Lower lobe of right lung (tissue), 2 donors: Measurements from ENCODE around the gene MROH8. TPM values are rescaled to one million over a fixed set of nuclear protein-coding genes. Genes with fewer than 3 reads are reported as not detected.

Source experiments
- ATAC-seq, 2 donors: fragments of 200-7000 bp; cut with Tn5 transposase; one replicate each; pipeline ENCODE4 v1.9.1; 2020 to 2022; ENCODE audit warnings: mild to moderate bottlenecking in 2 of 2, moderate library complexity in 2 of 2
- DNase-seq: peaks from one replicate; pipeline ENCODE4 v3.0.0-alpha.2; 2020
- H3K27ac ChIP-seq: fragments of 200-600 bp; one replicate; pipeline ENCODE4 v1.8.0; 2022
- H3K27me3 ChIP-seq: fragments of 200-600 bp; one replicate; pipeline ENCODE4 v1.8.0; 2022; ENCODE audit warnings: low read depth
- H3K36me3 ChIP-seq: fragments of 200-600 bp; one replicate; pipeline ENCODE4 v1.8.0; 2022; ENCODE audit warnings: mild to moderate bottlenecking
- H3K4me1 ChIP-seq: fragments of 200-600 bp; one replicate; pipeline ENCODE4 v1.8.0; 2022
- H3K4me3 ChIP-seq: fragments of 200-600 bp; one replicate; pipeline ENCODE4 v1.8.0; 2022; ENCODE audit warnings: mild to moderate bottlenecking
- H3K9me3 ChIP-seq: fragments of 200-600 bp; one replicate; pipeline ENCODE4 v1.8.0; 2022
- intact Hi-C: fragments of 100-400 bp; cut with DNase I; formaldehyde crosslinking; loops from one replicate; pipeline ENCODE4 v1.11.0; 2022
- long read RNA-seq: library from polyadenylated mRNA; unstranded; transcript quantifications from one replicate; pipeline ENCODE4 v2.0.0, GENCODE V29; 2021
- total RNA-seq: library from RNA; stranded (reverse); fragmentation: NEBNext Ultra II Directional; extraction: Animal tissue kit (Norgen Biotek cat#: 25700); gene quantifications from one replicate; pipeline ENCODE4 v1.2.1, GENCODE V29; 2021
- TF ChIP-seq, protein P1 (sequence below): fragments of 200-600 bp; IDR thresholded peaks from one replicate; pipeline ENCODE4 v1.8.0; 2022; ENCODE audit warnings: antibody characterized with exemption, mild to moderate bottlenecking
- donor health status: DM: no; HTN: yes; CAD: no; lungs with severe emphysema.

The MROH8 gene
- total RNA-seq, result 3.9 TPM
- long read RNA-seq, partial matches to known transcripts, result 0 of 1 reads
- long read RNA-seq, other reads (novel, unspliced or antisense), result 1 of 1 reads

GRCh38 chr20:37178839-37179682 is at the start of gene MROH8, which contains the start of gene RPN2:
TSS of gene MROH8 (minus strand) at chr20:37179548.
TSS of gene RPN2 (plus strand) at chr20:37179330. CDS start at chr20:37179357, 27 bp downstream.
- DNase-seq (peak; percentile 99), ATAC-seq (peak; percentile 99)
- Histone ChIP-seq H3K4me3 (peak within 1 kb of the TSS; percentile 99), H3K27me3 (no peaks in the 10 kb centered on the region), H3K9me3 (no peaks in the 10 kb centered on the region), H3K36me3 (peaks cover 19% of the 10 kb centered on the region), H3K27ac (peak within 1 kb of the TSS; percentile 100), H3K4me1 (peaks cover 44% of the 10 kb centered on the region)
- TF ChIP-seq, protein P1, sequence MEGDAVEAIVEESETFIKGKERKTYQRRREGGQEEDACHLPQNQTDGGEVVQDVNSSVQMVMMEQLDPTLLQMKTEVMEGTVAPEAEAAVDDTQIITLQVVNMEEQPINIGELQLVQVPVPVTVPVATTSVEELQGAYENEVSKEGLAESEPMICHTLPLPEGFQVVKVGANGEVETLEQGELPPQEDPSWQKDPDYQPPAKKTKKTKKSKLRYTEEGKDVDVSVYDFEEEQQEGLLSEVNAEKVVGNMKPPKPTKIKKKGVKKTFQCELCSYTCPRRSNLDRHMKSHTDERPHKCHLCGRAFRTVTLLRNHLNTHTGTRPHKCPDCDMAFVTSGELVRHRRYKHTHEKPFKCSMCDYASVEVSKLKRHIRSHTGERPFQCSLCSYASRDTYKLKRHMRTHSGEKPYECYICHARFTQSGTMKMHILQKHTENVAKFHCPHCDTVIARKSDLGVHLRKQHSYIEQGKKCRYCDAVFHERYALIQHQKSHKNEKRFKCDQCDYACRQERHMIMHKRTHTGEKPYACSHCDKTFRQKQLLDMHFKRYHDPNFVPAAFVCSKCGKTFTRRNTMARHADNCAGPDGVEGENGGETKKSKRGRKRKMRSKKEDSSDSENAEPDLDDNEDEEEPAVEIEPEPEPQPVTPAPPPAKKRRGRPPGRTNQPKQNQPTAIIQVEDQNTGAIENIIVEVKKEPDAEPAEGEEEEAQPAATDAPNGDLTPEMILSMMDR, result no peak
- intact Hi-C loops, result no loop called here

DNA sequence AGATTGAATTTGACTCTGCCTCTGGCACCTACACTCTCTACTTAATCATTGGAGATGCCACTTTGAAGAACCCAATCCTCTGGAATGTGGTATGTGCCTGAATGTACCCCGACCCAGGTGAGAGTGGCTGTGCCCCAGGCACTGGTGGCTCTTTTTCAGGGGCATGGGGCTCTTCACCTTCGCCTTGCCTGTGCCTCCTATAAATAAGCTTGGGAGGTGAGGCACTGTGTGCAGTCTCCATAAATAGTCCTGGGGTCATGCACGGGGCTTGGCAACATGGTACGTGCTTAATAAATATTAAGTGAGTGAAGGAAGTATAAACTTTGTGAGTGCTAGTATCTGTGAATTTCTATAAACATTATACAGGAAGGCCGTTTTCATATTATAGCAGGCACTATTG is 49.3 kb upstream of the MROH8 start:
- no peaks in the 10 kb centered on the region for H3K9me3 ChIP-seq
- H3K27ac ChIP-seq, result no peak overlapping the region
- peaks cover 19% of the 10 kb centered on the region for H3K4me1 ChIP-seq
- no peak overlapping the region for H3K4me3 ChIP-seq
- DNase-seq, result no peak
- peaks cover 100% of the 10 kb centered on the region for H3K36me3 ChIP-seq
- intact Hi-C loops, result no loop called here
- TF ChIP-seq, protein P1, result no peak
- no peaks in the 10 kb centered on the region for H3K27me3 ChIP-seq
- no peak for ATAC-seq

GRCh38 chr20:37228082-37228481 is 48.7 kb upstream of the MROH8 start:
- peaks cover 100% of the 10 kb centered on the region for H3K36me3 ChIP-seq
- H3K27ac ChIP-seq, result no peak overlapping the region

DNA sequence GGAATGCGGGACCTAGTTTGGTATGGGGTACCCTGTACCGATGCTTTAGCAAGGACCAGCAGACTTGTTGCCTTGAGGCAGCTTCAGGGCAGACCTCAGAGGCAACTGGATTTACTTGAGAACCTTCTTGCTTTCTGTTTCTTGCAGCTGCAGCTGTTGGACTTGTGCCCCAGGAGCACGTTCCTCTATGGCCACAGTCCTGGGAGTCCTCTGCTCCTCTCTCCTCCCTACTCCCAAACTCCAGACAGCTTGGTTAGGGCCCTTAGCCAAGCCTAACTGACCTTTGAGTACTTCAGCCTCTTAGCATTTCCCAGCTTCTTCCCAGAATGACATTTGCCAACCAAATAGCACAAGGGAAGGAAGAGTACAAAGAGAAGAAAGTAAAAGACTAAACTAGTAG is 47.5 kb upstream of the MROH8 start:
- H3K27ac ChIP-seq, result no peak overlapping the region

More at GRCh38 chr20:37228082-37228481, 48.7 kb upstream of the MROH8 start:
- no peak for DNase-seq
- TF ChIP-seq, protein P1, result no peak
- Histone ChIP-seq H3K9me3 (no peaks in the 10 kb centered on the region), H3K4me3 (no peak overlapping the region), H3K27me3 (no peaks in the 10 kb centered on the region), H3K4me1 (peaks cover 19% of the 10 kb centered on the region)
- intact Hi-C loops, result no loop called here
- no peak for ATAC-seq

GRCh38 chr20:37225146-37225545 is 45.8 kb upstream of the MROH8 start:
- H3K9me3 ChIP-seq, result no peaks in the 10 kb centered on the region
- ATAC-seq (no peak), DNase-seq (no peak)
- no peak overlapping the region for H3K4me3 ChIP-seq
- H3K36me3 ChIP-seq, result peaks cover 83% of the 10 kb centered on the region
- no peaks in the 10 kb centered on the region for H3K27me3 ChIP-seq
- peaks cover 19% of the 10 kb centered on the region for H3K4me1 ChIP-seq
- intact Hi-C loops, result no loop called here
- no peak overlapping the region for H3K27ac ChIP-seq
- TF ChIP-seq, protein P1, result no peak

More for the DNA sequence above, 47.5 kb upstream of the MROH8 start:
- H3K4me1 ChIP-seq, result peaks cover 19% of the 10 kb centered on the region
- DNase-seq, result no peak
- TF ChIP-seq, protein P1, result no peak
- H3K4me3 ChIP-seq, result no peak overlapping the region
- ATAC-seq, result peak; percentile 35 to 63
- peaks cover 95% of the 10 kb centered on the region for H3K36me3 ChIP-seq
- H3K27me3 ChIP-seq, result no peaks in the 10 kb centered on the region
- intact Hi-C loops, result no loop called here
- no peaks in the 10 kb centered on the region for H3K9me3 ChIP-seq
